Measurements from ENCODE around the gene B3GAT3.

Gene B3GAT3

GRCh38 chr11:62580959-62581715 is 40.6 kb downstream of the B3GAT3 start:
- peaks cover 0 to 17% (median 10%) of the 10 kb centered on the region in 10 experiments; a peak in 12 of 20 replicates for H3K4me1 ChIP-seq
- TF ChIP-seq Cebpa-rat (IDR thresholded peaks at IDR 0.05) = no peak

GRCh38 chr11:62579252-62579651 is 42.5 kb downstream of the B3GAT3 start:
- H3K27me3 ChIP-seq = no peaks in the 10 kb centered on the region
- no peak overlapping the region for H3K27ac ChIP-seq
- H3K4me3 ChIP-seq = no peak overlapping the region
- peaks cover 76 to 92% (median 85%) of the 10 kb centered on the region in 11 experiments for H3K36me3 ChIP-seq
- H3K9ac ChIP-seq = no peak overlapping the region; a peak in 1 of 22 replicates
- peaks cover 13 to 35% (median 26%) of the 10 kb centered on the region in 10 experiments for H3K4me1 ChIP-seq
- no peaks in the 10 kb centered on the region for H3K9me3 ChIP-seq (replicated peaks in 1 of 11)
- no peak overlapping the region for H3K4me2 ChIP-seq
- TF ChIP-seq Cebpa-rat (IDR thresholded peaks at IDR 0.05) = no peak
- peaks cover 0 to 6% (median 0%) of the 10 kb centered on the region in 11 experiments; a peak in 2 of 22 replicates for H4K20me1 ChIP-seq

More at GRCh38 chr11:62580959-62581715, 40.6 kb downstream of the B3GAT3 start:
- Histone ChIP-seq H3K27ac (no peak overlapping the region), H3K36me3 (peaks cover 85 to 100% (median 94%) of the 10 kb centered on the region in 11 experiments), H3K9me3 (replicated peaks in 1 of 11) (no peaks in the 10 kb centered on the region), H3K27me3 (no peaks in the 10 kb centered on the region), H3K4me2 (no peak overlapping the region), H3K9ac (peak overlapping the region in 1 of 11 experiments; percentile 9; a peak in 2 of 22 replicates), H3K4me3 (no peak overlapping the region), H4K20me1 (peaks cover 0 to 6% (median 0%) of the 10 kb centered on the region in 11 experiments; a peak in 1 of 22 replicates)

- H3K27me3 ChIP-seq = no peaks in the 10 kb centered on the region
- peak overlapping the region in 1 of 11 experiments; percentile 34; a peak in 2 of 22 replicates for H3K9ac ChIP-seq
- no peak for TF ChIP-seq Cebpa-rat (IDR thresholded peaks at IDR 0.05)
- H3K4me3 ChIP-seq = no peak overlapping the region
- H3K4me2 ChIP-seq = no peak overlapping the region
- no peak overlapping the region for H3K27ac ChIP-seq
- peaks cover 13 to 35% (median 26%) of the 10 kb centered on the region in 10 experiments for H3K4me1 ChIP-seq
- H3K36me3 ChIP-seq = peaks cover 71 to 85% (median 79%) of the 10 kb centered on the region in 11 experiments
- H4K20me1 ChIP-seq = peaks cover 0 to 6% (median 0%) of the 10 kb centered on the region in 11 experiments; a peak in 2 of 22 replicates
- no peaks in the 10 kb centered on the region for H3K9me3 ChIP-seq (replicated peaks in 1 of 11)
Observed at GRCh38 chr11:62578541-62578940, 43.2 kb downstream of the B3GAT3 start.

- H3K36me3 ChIP-seq = peaks cover 66 to 82% (median 75%) of the 10 kb centered on the region in 11 experiments
- peaks cover 5 to 13% (median 11%) of the 10 kb centered on the region in 11 experiments; a peak in 15 of 22 replicates for H4K20me1 ChIP-seq
- no peaks in the 10 kb centered on the region for H3K9me3 ChIP-seq (replicated peaks in 1 of 11)
- no peaks in the 10 kb centered on the region for H3K27me3 ChIP-seq
- H3K9ac ChIP-seq = peak overlapping the region; percentile 15 to 97 (median 84); a peak in 17 of 22 replicates
- H3K4me2 ChIP-seq = peak overlapping the region in 5 of 11 experiments; percentile 0 to 39 (median 25); a peak in 7 of 22 replicates
- peaks cover 19 to 41% (median 31%) of the 10 kb centered on the region in 10 experiments for H3K4me1 ChIP-seq
- no peak for TF ChIP-seq Cebpa-rat (IDR thresholded peaks at IDR 0.05)
- no peak overlapping the region for H3K4me3 ChIP-seq
- peak overlapping the region in 5 of 11 experiments; percentile 16 to 86 (median 37); a peak in 6 of 22 replicates for H3K27ac ChIP-seq
Observed at GRCh38 chr11:62577046-62577714, 44.6 kb downstream of the B3GAT3 start.

GRCh38 chr11:62575837-62576236 is 45.9 kb downstream of the B3GAT3 start:
- H4K20me1 ChIP-seq = peaks cover 18 to 27% (median 21%) of the 10 kb centered on the region in 11 experiments; a peak in 21 of 22 replicates
- H3K4me1 ChIP-seq = peaks cover 32 to 55% (median 44%) of the 10 kb centered on the region in 10 experiments
- no peaks in the 10 kb centered on the region for H3K9me3 ChIP-seq (replicated peaks in 1 of 11)
- peak overlapping the region in 7 of 11 experiments; percentile 83 to 90 (median 86); a peak in 11 of 22 replicates for H3K27ac ChIP-seq
- peak overlapping the region; percentile 80 to 97 (median 89); a peak in 20 of 22 replicates for H3K9ac ChIP-seq
- H3K36me3 ChIP-seq = peaks cover 66 to 82% (median 75%) of the 10 kb centered on the region in 11 experiments
- peak overlapping the region; percentile 89 to 98 (median 95) for H3K4me2 ChIP-seq
- TF ChIP-seq Cebpa-rat (IDR thresholded peaks at IDR 0.05) = no peak
- no peaks in the 10 kb centered on the region for H3K27me3 ChIP-seq
- peak overlapping the region in 4 of 10 experiments; percentile 70 to 94 (median 81); a peak in 5 of 20 replicates for H3K4me3 ChIP-seq

GRCh38 chr11:62575156-62575555 is 46.6 kb downstream of the B3GAT3 start:
- peak overlapping the region; percentile 89 to 98 (median 95) for H3K4me2 ChIP-seq
- no peaks in the 10 kb centered on the region for H3K9me3 ChIP-seq (replicated peaks in 1 of 11)
- peaks cover 23 to 33% (median 28%) of the 10 kb centered on the region in 11 experiments; a peak in 21 of 22 replicates for H4K20me1 ChIP-seq
- peak overlapping the region; percentile 70 to 100 (median 92) for H3K4me3 ChIP-seq
- no peaks in the 10 kb centered on the region for H3K27me3 ChIP-seq
- H3K4me1 ChIP-seq = peaks cover 39 to 62% (median 51%) of the 10 kb centered on the region in 10 experiments
- H3K36me3 ChIP-seq = peaks cover 68 to 82% (median 75%) of the 10 kb centered on the region in 11 experiments
- H3K9ac ChIP-seq = peak overlapping the region; percentile 80 to 97 (median 89)
- TF ChIP-seq Cebpa-rat (IDR thresholded peaks at IDR 0.05) = no peak
- peak overlapping the region; percentile 63 to 90 (median 85); a peak in 21 of 22 replicates for H3K27ac ChIP-seq

GRCh38 chr11:62574363-62575071 is 47.3 kb downstream of the B3GAT3 start:
- TF ChIP-seq Cebpa-rat (IDR thresholded peaks at IDR 0.05) = no peak
- Histone ChIP-seq H3K9ac (peak overlapping the region; percentile 80 to 97 (median 89)), H3K27me3 (no peaks in the 10 kb centered on the region), H3K36me3 (peaks cover 69 to 82% (median 75%) of the 10 kb centered on the region in 11 experiments), H3K4me3 (peak overlapping the region; percentile 70 to 100 (median 92)), H3K4me1 (peaks cover 44 to 68% (median 56%) of the 10 kb centered on the region in 10 experiments), H3K4me2 (peak overlapping the region; percentile 89 to 98 (median 95)), H3K27ac (peak overlapping the region; percentile 63 to 90 (median 85); a peak in 21 of 22 replicates), H4K20me1 (peaks cover 29 to 40% (median 35%) of the 10 kb centered on the region in 11 experiments; a peak in 21 of 22 replicates), H3K9me3 (replicated peaks in 1 of 11) (no peaks in the 10 kb centered on the region)
